HepG2 (cell line): ENCODE measurements around the gene ARIH2. TPM values are rescaled to one million over a fixed set of nuclear protein-coding genes. Genes with fewer than 3 reads are reported as not detected.

ENCODE experiments used
- AGO1 ChIP-seq: fragments of 200-400 bp; formaldehyde crosslinking; IDR thresholded peaks from 2 replicates; pipeline ENCODE4 v1.6.1; 2017; ENCODE audit warnings: mild to moderate bottlenecking, low read depth, low read length, moderate library complexity; ENCODE audit not compliant: poor library complexity, severe bottlenecking
- FOXP4 ChIP-seq: sonication (generic); formaldehyde crosslinking; IDR thresholded peaks from 2 replicates; pipeline ENCODE4 v1.4.0; 2020; ENCODE audit warnings: missing genetic modification reagents
- HINFP ChIP-seq: sonication (generic); formaldehyde crosslinking; IDR thresholded peaks from 2 replicates; pipeline ENCODE4 v1.4.0; 2020; ENCODE audit warnings: low read depth, mild to moderate bottlenecking, missing genetic modification reagents
- ISL2 ChIP-seq: sonication (generic); formaldehyde crosslinking; IDR thresholded peaks from 2 replicates; pipeline ENCODE4 v1.5.0; 2020; ENCODE audit warnings: missing genetic modification reagents
- NR1H2 ChIP-seq: sonication (generic); formaldehyde crosslinking; IDR thresholded peaks from 2 replicates; pipeline ENCODE4 v1.8.1; 2022; ENCODE audit warnings: low read depth, missing genetic modification reagents, borderline replicate concordance
- REXO4 ChIP-seq: sonication (generic); formaldehyde crosslinking; IDR thresholded peaks from 2 replicates; pipeline ENCODE4 v1.8.0; 2022; ENCODE audit warnings: missing genetic modification reagents, mild to moderate bottlenecking, borderline replicate concordance
- SETDB1 ChIP-seq: sonication (generic); formaldehyde crosslinking; IDR thresholded peaks from 2 replicates; pipeline ENCODE4 v1.5.1; 2020; ENCODE audit warnings: missing genetic modification reagents, mild to moderate bottlenecking, borderline replicate concordance
- SRY ChIP-seq: sonication (generic); formaldehyde crosslinking; IDR thresholded peaks from 2 replicates; pipeline ENCODE4 v1.8.0; 2022; ENCODE audit warnings: mild to moderate bottlenecking, missing genetic modification reagents
- ZBED4 ChIP-seq: sonication (generic); formaldehyde crosslinking; IDR thresholded peaks from 2 replicates; pipeline ENCODE4 v1.4.0; 2020; ENCODE audit warnings: missing genetic modification reagents, borderline replicate concordance
- ZNF225 ChIP-seq: sonication (generic); formaldehyde crosslinking; IDR thresholded peaks from 2 replicates; pipeline ENCODE4 v1.4.0; 2020; ENCODE audit warnings: mild to moderate bottlenecking, missing genetic modification reagents
- ZNF337 ChIP-seq: sonication (generic); formaldehyde crosslinking; IDR thresholded peaks from 2 replicates; pipeline ENCODE4 v1.5.1; 2020; ENCODE audit warnings: missing genetic modification reagents, low read depth, mild to moderate bottlenecking, borderline replicate concordance
- ZNF567 ChIP-seq: sonication (generic); formaldehyde crosslinking; IDR thresholded peaks from 2 replicates; pipeline ENCODE4 v1.8.1; 2023; ENCODE audit warnings: mild to moderate bottlenecking, missing genetic modification reagents, borderline replicate concordance
- ZNF800 ChIP-seq: sonication (generic); formaldehyde crosslinking; IDR thresholded peaks from 2 replicates; pipeline ENCODE4 v1.4.0; 2020; ENCODE audit warnings: missing genetic modification reagents
- ZNF841 ChIP-seq: sonication (generic); formaldehyde crosslinking; IDR thresholded peaks from 2 replicates; pipeline ENCODE4 v1.8.1; 2023; ENCODE audit warnings: missing genetic modification reagents, borderline replicate concordance
- polyA plus RNA-seq, 8 experiments: library from polyadenylated mRNA; depleted of rRNA in 3 of 8; stranded (reverse) in 7 of 8; unstranded in 1 of 8; fragments of >200 nt; fragmentation: Illumina TruSeq in 4 of 8; extraction: Trizol in 4 of 8; gene quantifications; 2 replicates each; pipeline versions ENCODE4 v1.2.1 to v1.2.3, GENCODE V29; 2011 to 2016; ENCODE audit warnings: low read depth in 4 of 8, missing spikeins in 1 of 8, mixed read lengths in 1 of 8; ENCODE audit not compliant: insufficient read depth in 1 of 8
- total RNA-seq, 5 experiments: library from RNA; depleted of rRNA; stranded (reverse); fragments of >200 nt; fragmentation: Illumina TruSeq; extraction: Trizol; gene quantifications; 2 replicates each; pipeline ENCODE4 v1.2.3, GENCODE V29; 2016; ENCODE audit warnings: low read depth in 1 of 5

Gene ARIH2
- total and polyA plus RNA-seq, 2 of the 13 experiments (the other 11 are each of a cell fraction or from before 2014, with no cell fraction given) = 64.8 to 83.3 TPM

- TF ChIP-seq ZNF841 (no peak), NR1H2 (CRISPR knock-in tag) (peak; percentile 22; the same call in 1 of the 2 replicates), AGO1 (peak; percentile 46), HINFP (CRISPR knock-in tag) (0 out of 2 replicates have a peak, but pooled peaks have one; percentile 41), SETDB1 (CRISPR knock-in tag) (no peak), ZBED4 (CRISPR knock-in tag) (peak; percentile 46; the same call in 1 of the 2 replicates), ZNF337 (CRISPR knock-in tag) (no peak), FOXP4 (CRISPR knock-in tag) (peak; percentile 52; the same call in 1 of the 2 replicates), ZNF225 (CRISPR knock-in tag) (0 out of 2 replicates have a peak, but pooled peaks have one; percentile 28), REXO4 (no peak), ZNF800 (CRISPR knock-in tag) (peak; percentile 25; the same call in 1 of the 2 replicates), SRY (no peak), ZNF567 (CRISPR knock-in tag) (peak; percentile 37; the same call in 1 of the 2 replicates), ISL2 (CRISPR knock-in tag) (peak; percentile 52; the same call in 1 of the 2 replicates)
Observed at GRCh38 chr3:48898383-48899234, 20.0 kb upstream of the ARIH2 start, which contains the start of gene SLC25A20 (continued).
